Endothelial cell of umbilical vein (primary cell): Measurements from ENCODE around the gene TBC1D10A. TPM values are rescaled to one million over a fixed set of nuclear protein-coding genes. Genes with fewer than 3 reads are reported as not detected.

Experiments
- BruUV-seq: library from RNA; stranded (reverse); fragments of 400-500 nt; replicated peaks from 2 replicates; lab custom pipeline; 2021; lab: Mats Ljungman, UMichigan
- CTCF ChIA-PET: fragments of 300-600, 350-600 bp; sonication (Branson Sonifier 250); formaldehyde crosslinking; loops from one replicate; lab custom pipeline; 2021; ENCODE audit warnings: antibody characterized with exemption, inconsistent platforms; lab: Charles Lee
- POLR2A ChIA-PET: fragments of 300-600, 350-600 bp; sonication (Branson Sonifier 250); formaldehyde crosslinking; loops from one replicate; lab custom pipeline; 2021; ENCODE audit warnings: antibody characterized with exemption, inconsistent platforms; lab: Charles Lee
- DNase-seq: peaks from one replicate; pipeline ENCODE4 v3.0.0-alpha.2; 2011; ENCODE audit warnings: low read depth, low spot score
- FAIRE-seq: peaks from 2 replicates; lab custom pipeline; 2011; peaks lifted over from hg19 to GRCh38; lab: Jason Lieb, UNC
- H2AFZ ChIP-seq: 2 replicates; pipeline ENCODE4 v1.6.0; 2012; ENCODE audit warnings: low read depth, low read length, control low read depth, inconsistent platforms
- H3K27ac ChIP-seq: 2 replicates; pipeline ENCODE4 v1.5.1; 2011; ENCODE audit warnings: low read depth, mild to moderate bottlenecking, control low read depth, low read length, moderate library complexity; ENCODE audit not compliant: insufficient read depth
- H3K27me3 ChIP-seq, 2 experiments: 2 replicates each; pipeline versions ENCODE4 v1.6.0 to v1.6.1; 2011; ENCODE audit warnings: low read length in 2 of 2, mixed read lengths in 1 of 2; ENCODE audit not compliant: control insufficient read depth in 2 of 2, insufficient read depth in 2 of 2
- H3K36me3 ChIP-seq, 2 experiments: 2 replicates in 1 of 2; 3 replicates in 1 of 2; pipeline ENCODE4 v1.5.1; 2011; ENCODE audit warnings: low read length in 2 of 2, mild to moderate bottlenecking in 1 of 2, moderate library complexity in 1 of 2; ENCODE audit not compliant: control insufficient read depth in 2 of 2, insufficient read depth in 2 of 2; ENCODE audit errors: extremely low read depth in 1 of 2
- H3K4me1 ChIP-seq: 3 replicates; pipeline ENCODE4 v1.5.1; 2011; ENCODE audit warnings: mild to moderate bottlenecking, low read length; ENCODE audit not compliant: control insufficient read depth, insufficient read depth; ENCODE audit errors: extremely low read depth
- H3K4me2 ChIP-seq: 2 replicates; pipeline ENCODE4 v1.6.1; 2011; ENCODE audit warnings: low read length, control low read depth, mixed read lengths; ENCODE audit not compliant: insufficient read depth
- H3K4me3 ChIP-seq, 3 experiments: fragments of 200-600 bp in 1 of 3; sonication (generic), shearing (Covaris generic) in 1 of 3; replicated peaks in 1 of 3; 2 replicates each; pipeline ENCODE4 v1.5.1; 2011 to 2016; ENCODE audit warnings: control low read depth in 3 of 3, low read length in 3 of 3, mild to moderate bottlenecking in 2 of 3, inconsistent platforms in 1 of 3, low read depth in 1 of 3, moderate library complexity in 1 of 3; ENCODE audit not compliant: insufficient read depth in 1 of 3
- H3K79me2 ChIP-seq: 2 replicates; pipeline ENCODE4 v1.6.0; 2012; ENCODE audit warnings: low read length, inconsistent platforms; ENCODE audit not compliant: control insufficient read depth, insufficient read depth
- H3K9ac ChIP-seq: replicated peaks from 2 replicates; pipeline ENCODE3; 2011; ENCODE audit warnings: low read length, control low read depth; ENCODE audit not compliant: insufficient read depth; ENCODE audit errors: extremely low read depth
- H3K9me1 ChIP-seq: replicated peaks from 3 replicates; pipeline ENCODE4 v1.6.0; 2011; ENCODE audit warnings: mild to moderate bottlenecking, low read length; ENCODE audit not compliant: control insufficient read depth, insufficient read depth; ENCODE audit errors: extremely low read depth
- H3K9me3 ChIP-seq: replicated peaks from 2 replicates; pipeline ENCODE4 v1.5.1; 2012; ENCODE audit warnings: low read length, inconsistent platforms; ENCODE audit not compliant: control insufficient read depth, insufficient read depth
- H4K20me1 ChIP-seq: replicated peaks from 2 replicates; pipeline ENCODE3; 2011; ENCODE audit warnings: mild to moderate bottlenecking, low read length; ENCODE audit not compliant: control insufficient read depth, insufficient read depth; ENCODE audit errors: extremely low read depth
- CTCF ChIP-seq, 2 donors: IDR thresholded peaks; 1 replicate in 1 of 2; 2 replicates in 1 of 2; pipeline ENCODE4 v1.5.1; 2011; ENCODE audit warnings: low read length in 2 of 2, mild to moderate bottlenecking in 2 of 2, moderate library complexity in 2 of 2, control low read depth in 1 of 2, inconsistent platforms in 1 of 2, low read depth in 1 of 2; ENCODE audit not compliant: insufficient read depth in 1 of 2; ENCODE audit errors: extremely low read depth in 1 of 2
- EZH2 ChIP-seq: IDR thresholded peaks from 2 replicates; pipeline ENCODE4 v1.6.1; 2012; ENCODE audit warnings: borderline replicate concordance, low read depth, mild to moderate bottlenecking, moderate library complexity, low read length, inconsistent platforms; ENCODE audit not compliant: severe bottlenecking
- FOS ChIP-seq: IDR thresholded peaks from 2 replicates; pipeline ENCODE4 v1.6.1; 2011; ENCODE audit warnings: mild to moderate bottlenecking, low read length, moderate library complexity, borderline replicate concordance; ENCODE audit not compliant: insufficient read depth
- MYC ChIP-seq: IDR thresholded peaks from one replicate; pipeline ENCODE4 v1.6.1; 2011; ENCODE audit warnings: mild to moderate bottlenecking, low read depth, low read length
- POLR2A ChIP-seq: IDR thresholded peaks from 2 replicates; pipeline ENCODE4 v1.6.1; 2012; ENCODE audit warnings: low read depth, mild to moderate bottlenecking, control low read depth, low read length
- POLR2AphosphoS5 ChIP-seq: IDR thresholded peaks from 2 replicates; pipeline ENCODE4 v1.6.1; 2012; ENCODE audit warnings: low read depth, mild to moderate bottlenecking, control low read depth, low read length, moderate library complexity; ENCODE audit not compliant: insufficient read depth
- dilution Hi-C: fragments of 300-500 bp; cut with MboI; formaldehyde crosslinking; loops from one replicate; pipeline ENCODE4 v1.15.0; 2019; ENCODE audit warnings: low sequenced_read_pairs; ENCODE audit not compliant: extremely low pct_ligation_motif_present
- intact Hi-C: fragments of 100-400 bp; cut with micrococcal nuclease; formaldehyde crosslinking; loops from one replicate; pipeline ENCODE4 v1.10.0; 2022
- polyA plus RNA-seq, 4 experiments: library from polyadenylated mRNA; depleted of rRNA in 3 of 4; stranded (reverse) in 3 of 4; unstranded in 1 of 4; fragments of >200 nt; gene quantifications; 2 replicates each; pipeline versions ENCODE4 v1.2.1 to v1.2.3, GENCODE V29; 2011 to 2012; ENCODE audit warnings: missing spikeins in 1 of 4
- total RNA-seq: library from RNA; stranded (reverse); gene quantifications from 2 replicates; pipeline ENCODE4 v1.2.3, GENCODE V29; 2021

The TBC1D10A gene
- total and polyA plus RNA-seq, 2 donors (not counting 3 experiments of a cell fraction or from before 2014, with no cell fraction given): 10.0 to 11.9 TPM

GRCh38 chr22:30370641-30371230 is 44.0 kb upstream of the TBC1D10A start:
- H3K4me3 ChIP-seq: no peak overlapping the region
- intact Hi-C loops (no loop called here), dilution Hi-C loops (no loop called here)
- H3K9me3 ChIP-seq: no peaks in the 10 kb centered on the region
- no peak for DNase-seq
- H2AFZ ChIP-seq: no peak overlapping the region
- H3K36me3 ChIP-seq: no peaks in the 10 kb centered on the region
- BruUV-seq: no TSS peak
- H3K27ac ChIP-seq: no peak overlapping the region
- no peaks in the 10 kb centered on the region for H3K4me1 ChIP-seq
- H3K27me3 ChIP-seq: no peaks in the 10 kb centered on the region
- no peaks in the 10 kb centered on the region for H4K20me1 ChIP-seq
- no peak for FAIRE-seq
- H3K9me1 ChIP-seq: no peaks in the 10 kb centered on the region
- TF ChIP-seq POLR2A (no peak), CTCF (IDR thresholded peaks at IDR 0.05; ENCODE audit: extremely low read depth in 1 of 2, insufficient read depth in 1 of 2, low read depth in 1 of 2, low read length in 2 of 2) (no peak), EZH2 (no peak), FOS (no peak), POLR2AphosphoS5 (no peak), MYC (no peak)
- no peak overlapping the region for H3K9ac ChIP-seq
- no peaks in the 10 kb centered on the region for H3K79me2 ChIP-seq
- ChIA-PET CTCF (interaction anchor here (0.8 kb wide), 1 partner anchor 115 kb away, joined by 3 read pairs; no protein-coding TSS in a partner anchor), POLR2A (no interaction called here)
- H3K4me2 ChIP-seq: no peak overlapping the region
